ENCODE measurements around the gene SASH1. TPM values are rescaled to one million over a fixed set of nuclear protein-coding genes. Genes with fewer than 3 reads are reported as not detected.

The SASH1 gene
- total RNA-seq, 1 donor from 2014 or later, result 0.86 TPM

DNA sequence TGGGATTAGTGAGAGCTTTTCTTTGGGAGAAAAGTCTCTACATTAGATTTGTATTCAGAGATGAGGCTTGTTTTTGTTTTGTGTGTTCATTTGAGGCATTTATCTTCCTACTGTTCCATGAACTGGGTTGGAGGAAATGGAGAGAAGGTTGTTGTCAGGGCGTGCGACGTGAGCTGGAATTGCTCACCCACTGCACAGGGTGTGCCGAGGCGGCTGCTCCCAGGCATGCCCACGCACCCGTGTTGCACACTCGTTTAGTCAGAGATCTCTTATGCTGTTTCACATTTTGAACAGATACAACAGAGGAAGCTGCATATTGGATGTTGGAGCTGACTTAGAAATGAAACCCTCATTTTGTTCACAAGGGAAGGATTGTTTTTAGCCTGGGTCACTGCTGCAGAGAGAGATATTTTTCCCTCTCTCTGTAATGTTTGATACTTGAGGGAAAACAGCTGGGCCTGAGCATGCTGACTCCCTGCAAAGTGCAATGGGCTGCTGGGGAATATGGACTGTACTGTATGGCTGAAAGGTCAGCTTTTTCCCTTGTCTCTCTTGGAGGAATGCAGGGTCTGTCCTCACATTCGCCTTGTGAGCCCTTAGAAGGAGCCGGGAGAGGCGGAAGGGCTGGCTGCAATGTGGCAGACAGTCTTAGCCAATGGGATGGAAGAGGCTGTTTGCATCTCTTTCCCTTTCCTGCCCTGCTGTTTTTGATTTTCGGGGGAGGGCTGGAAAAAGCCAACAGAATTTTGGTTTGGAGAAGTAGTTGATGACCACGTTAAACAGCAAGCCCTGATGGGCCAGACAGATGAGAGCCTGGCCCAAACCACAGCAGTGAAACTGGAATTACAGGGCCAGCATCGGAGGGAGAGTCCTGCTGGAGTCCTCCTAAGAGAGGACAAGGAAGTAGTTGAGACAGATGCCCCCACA lies 170.8 kb downstream of the SASH1 start:
- intact Hi-C loops (cut with micrococcal nuclease), result no loop called here
- no peaks in the 10 kb centered on the region for H3K4me1 Mint-ChIP-seq (ENCODE audit: low read depth)
- no peak for DNase-seq (ENCODE audit: low spot score)
- H3K4me3 Mint-ChIP-seq, result no peak overlapping the region
- H3K9me3 Mint-ChIP-seq, result no peaks in the 10 kb centered on the region
- H3K36me3 Mint-ChIP-seq (ENCODE audit: low read depth), result no peaks in the 10 kb centered on the region
- H3K27ac Mint-ChIP-seq, result no peak overlapping the region
- H3K27me3 Mint-ChIP-seq (ENCODE audit: insufficient read depth), result peaks cover 17% of the 10 kb centered on the region

DNA sequence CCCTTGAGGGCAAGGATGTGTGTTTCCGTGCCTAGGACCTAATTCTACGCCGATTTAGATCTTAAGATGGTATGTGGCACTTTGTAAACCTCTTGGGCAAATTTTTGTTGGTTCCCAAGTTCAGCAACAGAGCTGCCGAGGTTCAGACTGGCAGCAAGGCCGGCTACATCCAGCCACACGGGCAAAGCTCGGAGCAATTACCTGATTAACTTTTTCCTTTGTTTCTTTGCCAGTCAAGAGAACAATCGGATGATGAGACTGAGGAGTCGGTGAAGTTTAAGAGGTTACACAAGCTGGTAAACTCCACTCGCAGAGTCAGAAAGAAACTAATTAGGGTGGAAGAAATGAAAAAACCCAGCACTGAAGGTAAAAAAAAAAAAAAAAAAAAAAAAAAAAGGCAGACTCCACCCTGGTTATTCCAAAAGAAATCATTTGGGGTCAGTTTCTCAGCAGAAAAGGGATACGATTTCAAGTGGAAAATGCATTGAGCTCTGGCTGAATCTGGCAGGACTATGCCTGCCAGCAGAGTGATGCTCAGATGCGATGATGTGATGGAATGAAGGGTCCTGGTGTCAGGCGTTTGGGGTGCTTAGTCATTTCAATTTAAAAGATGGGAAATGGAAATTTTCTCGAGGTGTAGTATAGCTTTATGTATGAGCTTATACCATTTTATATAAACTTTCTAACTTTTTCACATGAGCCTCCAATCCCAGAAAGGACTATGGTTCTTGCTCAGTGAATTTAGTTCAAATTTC lies 171.6 kb downstream of the SASH1 start:
- Mint-ChIP-seq H3K27me3 (ENCODE audit: insufficient read depth) (peaks cover 10% of the 10 kb centered on the region), H3K27ac (no peak overlapping the region), H3K4me1 (ENCODE audit: low read depth) (no peaks in the 10 kb centered on the region), H3K4me3 (no peak overlapping the region), H3K36me3 (ENCODE audit: low read depth) (no peaks in the 10 kb centered on the region), H3K9me3 (no peaks in the 10 kb centered on the region)
- intact Hi-C loops (cut with micrococcal nuclease), result no loop called here
- no peak for DNase-seq (ENCODE audit: low spot score)

DNA sequence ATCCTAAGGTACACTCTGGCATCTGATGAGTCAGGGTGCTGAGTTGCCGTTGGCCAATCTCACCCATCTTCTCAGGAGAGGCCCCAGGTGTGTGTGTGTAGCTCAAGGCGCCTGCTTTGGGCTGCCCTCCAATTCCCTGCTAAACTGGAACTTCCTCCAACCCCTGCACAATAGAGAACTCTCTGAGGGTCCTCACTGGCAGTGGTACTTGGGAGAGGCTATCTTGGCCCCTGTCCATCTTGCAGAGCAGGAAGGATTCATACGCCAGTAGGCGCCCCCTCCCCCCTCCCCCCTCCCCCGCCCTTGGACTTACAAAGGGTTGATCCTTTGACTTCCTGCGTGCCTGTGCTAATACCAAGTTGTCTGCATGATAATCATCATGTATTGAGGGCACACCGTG lies 173.6 kb downstream of the SASH1 start:
- no peaks in the 10 kb centered on the region for H3K4me1 Mint-ChIP-seq (ENCODE audit: low read depth)
- no peaks in the 10 kb centered on the region for H3K36me3 Mint-ChIP-seq (ENCODE audit: low read depth)
- H3K27me3 Mint-ChIP-seq (ENCODE audit: insufficient read depth), result peaks cover 9% of the 10 kb centered on the region
- DNase-seq (ENCODE audit: low spot score), result no peak
- H3K27ac Mint-ChIP-seq, result no peak overlapping the region
- H3K9me3 Mint-ChIP-seq, result no peaks in the 10 kb centered on the region
- intact Hi-C loops (cut with micrococcal nuclease), result no loop called here
- H3K4me3 Mint-ChIP-seq, result no peak overlapping the region

DNA sequence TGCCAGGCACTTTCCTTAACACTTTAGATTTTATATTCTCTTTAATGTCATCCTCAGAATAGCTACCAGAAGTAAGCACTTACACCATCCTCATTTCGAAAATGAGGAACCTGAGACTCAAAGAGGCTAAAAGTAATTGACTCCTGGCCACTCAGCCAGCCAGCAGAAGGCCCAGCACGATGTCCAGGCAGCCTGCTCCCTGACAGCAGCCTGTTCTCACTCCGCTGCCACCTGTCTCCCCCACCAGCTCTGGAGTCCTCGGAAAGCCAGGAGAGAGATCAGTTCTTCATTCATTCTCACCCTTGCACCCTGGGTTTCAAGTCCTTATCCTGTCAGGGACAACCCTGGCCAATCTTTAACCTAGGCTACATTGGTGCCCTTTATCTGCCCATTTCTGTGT lies 174.0 kb downstream of the SASH1 start:
- Mint-ChIP-seq H3K36me3 (ENCODE audit: low read depth) (no peaks in the 10 kb centered on the region), H3K4me3 (no peak overlapping the region), H3K4me1 (ENCODE audit: low read depth) (no peaks in the 10 kb centered on the region), H3K27me3 (ENCODE audit: insufficient read depth) (peaks cover 7% of the 10 kb centered on the region), H3K9me3 (no peaks in the 10 kb centered on the region), H3K27ac (no peak overlapping the region)
- intact Hi-C loops (cut with micrococcal nuclease), result no loop called here
- no peak for DNase-seq (ENCODE audit: low spot score)

DNA sequence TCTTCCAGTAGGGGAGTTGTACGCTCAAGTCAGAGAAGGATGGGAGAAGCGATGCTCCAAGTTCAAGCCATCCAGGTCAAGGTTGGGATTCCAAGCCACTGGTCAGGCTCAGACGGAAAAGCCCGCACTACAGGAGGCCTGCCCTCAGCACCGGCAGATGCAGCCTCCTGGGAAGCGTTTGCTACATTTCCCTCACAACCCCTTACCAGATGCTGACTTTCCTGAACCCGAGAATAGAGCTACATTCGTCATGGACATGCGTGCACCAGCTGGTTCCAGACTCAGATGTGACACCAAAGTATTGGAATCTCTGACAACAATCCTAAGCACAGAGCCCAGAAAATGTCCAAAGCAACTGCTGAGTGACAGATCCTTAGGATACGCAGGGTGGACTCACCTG lies 174.8 kb downstream of the SASH1 start:
- Mint-ChIP-seq H3K36me3 (ENCODE audit: low read depth) (no peaks in the 10 kb centered on the region), H3K4me1 (ENCODE audit: low read depth) (no peaks in the 10 kb centered on the region), H3K27me3 (ENCODE audit: insufficient read depth) (peaks cover 3% of the 10 kb centered on the region), H3K4me3 (no peak overlapping the region), H3K9me3 (no peaks in the 10 kb centered on the region), H3K27ac (no peak overlapping the region)
- no peak for DNase-seq (ENCODE audit: low spot score)
- intact Hi-C loops (cut with micrococcal nuclease), result no loop called here

DNA sequence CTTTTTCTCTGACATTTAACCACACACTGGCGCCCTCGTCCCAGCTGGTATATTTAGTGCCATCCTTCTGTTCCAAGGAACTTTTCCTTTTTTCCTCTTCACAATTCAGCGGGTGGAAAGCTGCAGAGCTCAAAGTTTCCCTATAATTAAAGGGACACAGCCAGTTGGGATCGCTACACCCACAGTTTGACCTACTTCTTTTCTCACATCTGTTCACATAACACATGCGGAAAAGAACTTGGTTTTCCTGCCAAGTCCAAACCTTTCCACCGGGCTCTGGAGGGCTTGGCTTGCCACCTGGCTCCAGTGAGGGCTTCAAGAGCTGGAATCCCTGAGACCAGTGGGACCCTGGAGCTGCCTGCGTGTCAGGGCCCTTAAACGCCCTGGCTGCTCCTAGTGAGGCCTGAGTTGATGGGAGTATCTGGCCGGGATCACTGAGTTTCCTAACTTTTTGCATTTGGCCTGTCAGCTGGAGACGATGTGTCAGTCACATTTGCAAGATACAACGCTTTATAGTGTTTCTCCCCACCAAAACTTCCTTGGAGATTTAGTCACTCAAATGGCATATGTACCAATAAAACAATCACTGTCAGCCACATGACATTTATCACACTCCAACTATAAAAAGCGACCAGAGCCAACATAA lies 176.0 kb downstream of the SASH1 start:
- Mint-ChIP-seq H3K27me3 (ENCODE audit: insufficient read depth) (peaks cover 3% of the 10 kb centered on the region), H3K9me3 (no peaks in the 10 kb centered on the region), H3K36me3 (ENCODE audit: low read depth) (no peaks in the 10 kb centered on the region), H3K4me1 (ENCODE audit: low read depth) (no peaks in the 10 kb centered on the region), H3K27ac (no peak overlapping the region), H3K4me3 (no peak overlapping the region)
- no peak for DNase-seq (ENCODE audit: low spot score)
- intact Hi-C loops (cut with micrococcal nuclease), result no loop called here

DNA sequence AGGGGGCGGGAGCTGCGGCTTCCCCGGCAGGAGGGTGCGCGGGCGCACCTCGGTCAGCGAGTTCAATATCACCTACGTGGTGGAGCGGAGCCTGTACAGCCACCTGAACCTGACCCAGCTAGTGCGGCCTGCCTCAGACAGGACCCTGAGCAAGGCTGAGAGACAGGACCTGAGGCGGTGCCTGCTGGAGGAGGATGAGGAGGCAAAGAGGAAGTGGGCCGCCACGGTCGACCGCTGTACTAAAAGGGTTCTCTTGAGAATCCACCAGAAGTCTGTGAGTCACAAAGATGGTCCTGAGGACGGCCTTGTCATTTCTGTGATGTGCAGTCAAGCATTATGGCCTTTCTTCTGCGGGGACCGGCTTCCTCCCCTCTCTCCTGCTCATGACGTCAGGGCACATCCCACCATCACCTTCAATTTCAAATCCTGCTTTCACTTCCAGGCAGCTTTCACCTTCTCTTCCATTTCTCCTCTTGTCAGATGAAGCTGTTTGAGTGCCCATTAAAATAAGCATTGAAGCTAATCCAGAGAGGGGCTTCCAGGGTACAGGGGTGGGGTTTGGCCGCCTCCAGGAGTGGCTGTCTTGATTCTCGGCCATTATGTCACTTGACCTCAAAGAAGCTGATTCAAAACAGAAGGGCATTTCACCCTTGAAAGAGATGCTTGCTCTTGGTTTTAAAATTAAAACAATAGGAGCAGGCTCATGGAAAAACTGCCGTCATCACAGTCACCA lies 177.6 kb downstream of the SASH1 start:
- intact Hi-C loops (cut with micrococcal nuclease), result no loop called here
- peaks cover 3% of the 10 kb centered on the region for H3K27me3 Mint-ChIP-seq (ENCODE audit: insufficient read depth)
- H3K36me3 Mint-ChIP-seq (ENCODE audit: low read depth), result no peaks in the 10 kb centered on the region
- H3K4me3 Mint-ChIP-seq, result no peak overlapping the region
- no peak for DNase-seq (ENCODE audit: low spot score)
- no peak overlapping the region for H3K27ac Mint-ChIP-seq
- no peaks in the 10 kb centered on the region for H3K9me3 Mint-ChIP-seq
- no peaks in the 10 kb centered on the region for H3K4me1 Mint-ChIP-seq (ENCODE audit: low read depth)

DNA sequence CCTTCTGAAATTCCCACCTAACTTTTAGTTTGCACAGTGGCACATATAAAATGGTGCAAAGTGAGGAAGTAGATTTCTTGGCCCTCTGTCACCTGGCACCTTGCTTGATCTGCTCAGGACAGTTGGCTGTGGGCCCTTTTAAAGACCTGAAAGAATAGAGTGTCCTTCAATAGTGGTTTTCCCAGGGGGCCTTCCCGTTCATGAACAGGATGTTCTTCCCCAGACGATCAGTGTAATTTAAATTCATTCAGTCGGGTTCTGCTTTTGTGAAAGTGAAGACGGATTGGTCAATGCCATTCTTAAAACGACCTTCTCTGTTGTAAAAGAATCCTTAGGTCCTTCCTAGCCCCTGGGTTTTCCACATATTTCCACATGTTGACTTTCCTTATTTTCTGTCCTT lies 178.5 kb downstream of the SASH1 start:
- no peak for DNase-seq (ENCODE audit: low spot score)
- H3K27ac Mint-ChIP-seq, result no peak overlapping the region
- H3K4me1 Mint-ChIP-seq (ENCODE audit: low read depth), result no peaks in the 10 kb centered on the region
- intact Hi-C loops (cut with micrococcal nuclease), result no loop called here
- H3K27me3 Mint-ChIP-seq (ENCODE audit: insufficient read depth), result peaks cover 3% of the 10 kb centered on the region
- no peaks in the 10 kb centered on the region for H3K36me3 Mint-ChIP-seq (ENCODE audit: low read depth)
- no peaks in the 10 kb centered on the region for H3K9me3 Mint-ChIP-seq
- H3K4me3 Mint-ChIP-seq, result no peak overlapping the region

DNA sequence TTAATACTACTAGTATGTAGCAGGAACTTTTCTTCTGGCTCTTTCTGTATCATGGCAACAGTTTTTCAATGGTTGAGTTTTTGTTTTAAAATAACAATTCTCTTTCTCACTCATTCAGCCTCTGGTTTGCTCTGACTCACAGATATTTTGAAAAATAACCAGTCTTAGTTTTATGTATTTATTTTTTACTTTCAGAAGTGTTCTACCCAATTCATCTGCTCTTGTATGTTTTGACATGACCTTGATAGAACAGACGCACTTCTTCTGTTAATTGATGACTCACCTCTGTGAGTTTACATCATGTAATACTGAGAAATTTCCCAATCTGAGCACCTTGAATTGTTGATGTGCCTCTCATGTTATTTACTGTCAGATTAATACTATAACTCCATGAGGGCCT lies 178.9 kb downstream of the SASH1 start:
- Mint-ChIP-seq H3K9me3 (no peaks in the 10 kb centered on the region), H3K27me3 (ENCODE audit: insufficient read depth) (peaks cover 3% of the 10 kb centered on the region), H3K4me1 (ENCODE audit: low read depth) (no peaks in the 10 kb centered on the region), H3K27ac (no peak overlapping the region), H3K36me3 (ENCODE audit: low read depth) (no peaks in the 10 kb centered on the region), H3K4me3 (no peak overlapping the region)
- intact Hi-C loops (cut with micrococcal nuclease), result no loop called here
- DNase-seq (ENCODE audit: low spot score), result no peak

DNA sequence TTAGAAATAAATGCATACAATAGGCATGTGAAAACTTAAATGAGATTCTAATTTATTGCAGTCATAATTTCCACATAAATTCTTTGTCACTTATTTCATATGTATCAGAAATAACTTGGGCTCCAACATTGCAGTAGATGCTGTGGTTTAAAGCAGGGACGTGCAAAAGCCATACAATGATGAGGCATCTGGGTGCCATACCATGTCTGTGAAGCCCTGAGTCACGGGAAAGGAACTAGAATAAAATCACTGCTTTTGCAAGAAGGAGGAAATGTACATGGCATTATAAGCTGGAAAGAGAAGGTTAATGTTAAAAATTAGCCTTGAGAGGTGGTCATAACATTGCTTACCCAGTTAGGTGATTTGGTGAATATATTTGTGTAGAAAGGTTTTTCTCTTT lies 180.4 kb downstream of the SASH1 start:
- no peaks in the 10 kb centered on the region for H3K4me1 Mint-ChIP-seq (ENCODE audit: low read depth)
- no peak for DNase-seq (ENCODE audit: low spot score)
- peaks cover 3% of the 10 kb centered on the region for H3K27me3 Mint-ChIP-seq (ENCODE audit: insufficient read depth)

DNA sequence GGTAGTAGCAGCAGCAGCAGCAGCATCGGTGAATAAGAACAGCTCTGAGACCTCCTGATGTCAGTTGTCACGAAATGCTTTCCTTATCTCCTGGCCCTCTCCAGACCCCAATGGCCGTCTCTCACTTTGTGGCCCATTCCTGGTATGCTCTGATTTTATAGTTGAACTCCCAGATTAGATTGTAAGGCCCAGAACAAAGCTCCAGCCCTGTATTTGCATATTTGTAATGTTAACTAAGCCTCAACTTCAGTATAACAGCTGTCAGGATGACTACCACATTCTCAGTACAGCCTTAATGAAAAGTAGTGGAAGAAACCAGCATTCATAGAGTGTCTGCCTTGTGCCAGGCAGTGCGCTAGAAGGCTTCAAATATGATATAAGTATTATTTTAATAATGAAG lies 180.9 kb downstream of the SASH1 start:
- intact Hi-C loops (cut with micrococcal nuclease), result no loop called here

More for the DNA sequence above, 180.4 kb downstream of the SASH1 start:
- intact Hi-C loops (cut with micrococcal nuclease), result no loop called here
- no peaks in the 10 kb centered on the region for H3K9me3 Mint-ChIP-seq
- no peaks in the 10 kb centered on the region for H3K36me3 Mint-ChIP-seq (ENCODE audit: low read depth)
- H3K27ac Mint-ChIP-seq, result no peak overlapping the region
- no peak overlapping the region for H3K4me3 Mint-ChIP-seq

DNA sequence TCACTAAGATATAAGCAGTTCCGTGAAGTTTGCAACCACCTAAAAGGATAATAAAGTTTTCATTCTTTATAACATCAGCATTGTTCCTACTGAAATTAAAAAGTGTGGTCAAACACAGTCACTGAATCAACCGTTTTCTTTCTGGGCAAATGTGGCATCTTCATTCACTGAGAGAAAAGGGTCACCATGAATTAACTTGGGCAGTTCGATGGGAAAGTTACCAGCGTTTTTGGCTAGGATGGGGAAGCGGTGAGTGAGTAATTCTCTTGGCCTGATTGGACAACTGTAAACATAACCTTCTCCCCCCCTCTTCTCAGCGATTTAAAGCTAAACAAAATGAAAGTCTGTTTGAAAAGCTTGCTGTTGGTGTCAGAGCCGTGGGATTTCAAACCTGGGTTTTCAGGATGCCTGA lies 181.8 kb downstream of the SASH1 start:
- H3K9me3 Mint-ChIP-seq, result no peaks in the 10 kb centered on the region
- no peaks in the 10 kb centered on the region for H3K4me1 Mint-ChIP-seq (ENCODE audit: low read depth)
- no peaks in the 10 kb centered on the region for H3K27me3 Mint-ChIP-seq (ENCODE audit: insufficient read depth)
- H3K4me3 Mint-ChIP-seq, result no peak overlapping the region
- intact Hi-C loops (cut with micrococcal nuclease), result no loop called here
- no peaks in the 10 kb centered on the region for H3K36me3 Mint-ChIP-seq (ENCODE audit: low read depth)
- DNase-seq (ENCODE audit: low spot score), result no peak
- H3K27ac Mint-ChIP-seq, result no peak overlapping the region

More for the DNA sequence above, 180.9 kb downstream of the SASH1 start:
- Mint-ChIP-seq H3K4me3 (no peak overlapping the region), H3K36me3 (ENCODE audit: low read depth) (no peaks in the 10 kb centered on the region), H3K4me1 (ENCODE audit: low read depth) (no peaks in the 10 kb centered on the region), H3K27ac (no peak overlapping the region), H3K27me3 (ENCODE audit: insufficient read depth) (no peaks in the 10 kb centered on the region), H3K9me3 (no peaks in the 10 kb centered on the region)
- no peak for DNase-seq (ENCODE audit: low spot score)

Data from activated T-helper 1 cell treated with anti-CD3 and anti-CD28 coated beads, Interleukin-12 subunit alpha, Interleukin-12 subunit beta, Interleukin-2, Interleukin-4 antibody, amounts not matched to agents 30 ng/mL and 10 ng/mL and 1 ng/mL, durations not matched to agents 14 hours and 24 hours and 36 hours (primary cell).